Measurements from ENCODE around the gene MANEAL.

Gene MANEAL

GRCh38 chr1:37795340-37796125 is 1.9 kb downstream of the MANEAL start (continued):
- TF ChIP-seq ZNF600 (tag by site-specific recombination; IDR thresholded peaks at IDR 0.05): 0 out of 2 replicates have a peak, but pooled peaks have one; percentile 4

DNA sequence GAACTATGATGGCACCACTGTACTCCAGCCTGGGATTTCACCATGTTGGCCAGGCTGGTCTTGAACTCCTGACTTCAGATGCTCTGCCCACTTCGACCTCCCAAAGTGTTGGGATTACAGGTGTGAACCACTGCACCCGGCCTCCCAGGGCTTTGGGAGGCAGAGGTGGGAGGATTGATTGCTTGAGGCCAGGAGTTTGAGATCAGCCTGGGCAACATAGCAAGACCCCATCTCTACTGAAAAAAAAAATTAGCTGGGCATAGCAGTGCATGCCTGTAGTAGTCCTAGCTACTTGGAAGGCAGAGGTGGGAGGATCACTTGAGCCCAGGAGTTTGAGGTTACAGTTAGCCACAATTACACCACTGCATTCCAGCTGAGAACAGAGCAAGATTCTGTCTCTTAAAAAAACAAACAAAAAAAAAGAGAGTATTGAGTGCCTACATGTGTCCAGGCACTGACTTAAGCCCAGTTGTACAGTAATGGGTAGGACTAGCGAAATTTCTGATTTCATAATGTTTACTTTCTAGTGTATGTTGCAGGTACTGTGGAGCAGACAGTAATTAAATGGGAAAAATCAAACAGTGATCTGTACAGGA is 4.2 kb downstream of the MANEAL start:
- CTCF ChIA-PET: no interaction called here
- H3K36me3 ChIP-seq (ENCODE audit: control insufficient read depth in 2 of 2, insufficient read depth in 1 of 2, low read length in 2 of 2): peaks cover 26 to 70% of the 10 kb centered on the region in 2 experiments
- POLR2A ChIA-PET: interaction anchor here (3.7 kb wide), 1 partner anchor 10 kb away, joined by 17 read pairs; the partner anchor contains the start of genes C1orf122 and YRDC
- H3K9me3 ChIP-seq (ENCODE audit: control insufficient read depth, insufficient read depth, low read depth, low read length): no peaks in the 10 kb centered on the region
- peaks cover 7% of the 10 kb centered on the region; the same call in 1 of the 2 replicates for H3K4me1 ChIP-seq (ENCODE audit: control insufficient read depth, insufficient read depth, low read length)
- no peak overlapping the region for H3K4me3 ChIP-seq (ENCODE audit: low read depth, low read length)
- TF ChIP-seq ZNF660 (tag by site-specific recombination; IDR thresholded peaks at IDR 0.05) (no peak), ZNF121 (tag by site-specific recombination; IDR thresholded peaks at IDR 0.05) (peak; percentile 94)
- H3K27ac ChIP-seq (ENCODE audit: extremely low read depth, low read depth, low read length): no peak overlapping the region

DNA sequence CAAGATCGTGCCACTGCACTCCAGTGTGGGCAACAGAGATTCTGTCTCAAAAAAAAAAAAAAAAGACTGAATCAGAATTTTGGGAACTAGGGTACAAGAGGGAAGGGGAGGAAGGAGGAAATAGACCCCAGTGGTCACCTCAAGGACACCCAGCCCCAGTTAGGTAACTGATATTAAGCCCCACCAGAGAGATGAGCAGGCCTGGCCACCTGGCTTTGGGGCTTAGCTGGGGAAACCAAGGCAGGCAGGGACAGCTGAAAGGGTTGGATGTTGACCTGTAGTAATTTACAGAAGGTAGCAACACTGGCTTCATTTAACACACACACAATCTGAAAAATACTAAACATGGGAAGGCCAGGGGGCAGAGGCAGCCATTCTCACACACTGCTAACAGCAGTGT is 8.8 kb downstream of the MANEAL start:
- Histone ChIP-seq H3K4me1 (ENCODE audit: control insufficient read depth, insufficient read depth, low read length) (no peaks in the 10 kb centered on the region), H3K36me3 (ENCODE audit: control insufficient read depth in 2 of 2, insufficient read depth in 1 of 2, low read length in 2 of 2) (peaks cover 38 to 96% of the 10 kb centered on the region in 2 experiments), H3K4me3 (ENCODE audit: low read depth, low read length) (no peak overlapping the region), H3K9me3 (ENCODE audit: control insufficient read depth, insufficient read depth, low read depth, low read length) (no peaks in the 10 kb centered on the region), H3K27ac (ENCODE audit: extremely low read depth, low read depth, low read length) (no peak overlapping the region)
- ChIA-PET CTCF (no interaction called here), POLR2A (interaction anchor here (0.7 kb wide), 2 partner anchors 101 to 172 kb away, joined by 4 to 5 read pairs; no protein-coding TSS in a partner anchor)
- TF ChIP-seq ZXDB (tag by site-specific recombination; IDR thresholded peaks at IDR 0.05) (no peak), ZNF184 (tag by site-specific recombination; IDR thresholded peaks at IDR 0.05) (no peak)

DNA sequence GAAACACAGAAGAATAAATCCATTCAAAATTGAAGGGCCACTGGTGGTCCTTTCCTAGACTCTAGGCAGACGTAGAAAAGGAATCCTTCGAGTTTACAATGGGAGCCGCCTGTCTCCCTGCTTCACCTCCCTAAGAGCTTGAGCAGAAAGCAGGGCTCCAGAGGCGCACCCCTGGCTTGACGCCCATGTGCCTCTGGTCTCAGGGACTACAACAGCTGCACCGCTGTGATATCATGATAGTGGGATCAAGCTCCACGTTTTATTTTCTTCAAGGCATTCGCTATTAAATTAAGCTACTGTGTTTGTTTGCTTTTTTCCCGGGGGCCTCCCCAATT is 13.5 kb downstream of the MANEAL start:
- Histone ChIP-seq H3K27ac (ENCODE audit: extremely low read depth, low read depth, low read length) (peak overlapping the region; percentile 65; the same call in 1 of the 2 replicates), H3K36me3 (ENCODE audit: control insufficient read depth in 2 of 2, insufficient read depth in 1 of 2, low read length in 2 of 2) (peaks cover 19 to 67% of the 10 kb centered on the region in 2 experiments), H3K4me1 (ENCODE audit: control insufficient read depth, insufficient read depth, low read length) (peaks cover 3% of the 10 kb centered on the region; the same call in 1 of the 2 replicates), H3K9me3 (ENCODE audit: control insufficient read depth, insufficient read depth, low read depth, low read length) (no peaks in the 10 kb centered on the region), H3K4me3 (ENCODE audit: low read depth, low read length) (peak overlapping the region; percentile 91)
- TF ChIP-seq ZXDB (tag by site-specific recombination; IDR thresholded peaks at IDR 0.05) (peak; percentile 39; the same call in 1 of the 2 replicates), ZNF335 (tag by site-specific recombination; conservative IDR thresholded peaks at IDR 0.05) (peak; percentile 20), ZNF140 (tag by site-specific recombination; IDR thresholded peaks at IDR 0.05) (no peak), ZBTB48 (tag by site-specific recombination; IDR thresholded peaks at IDR 0.05) (0 out of 2 replicates have a peak, but pooled peaks have one; percentile 79), ZNF654 (tag by site-specific recombination; IDR thresholded peaks at IDR 0.05; ENCODE audit: low read depth) (no peak)
- TF ChIP-seq, protein P1, sequence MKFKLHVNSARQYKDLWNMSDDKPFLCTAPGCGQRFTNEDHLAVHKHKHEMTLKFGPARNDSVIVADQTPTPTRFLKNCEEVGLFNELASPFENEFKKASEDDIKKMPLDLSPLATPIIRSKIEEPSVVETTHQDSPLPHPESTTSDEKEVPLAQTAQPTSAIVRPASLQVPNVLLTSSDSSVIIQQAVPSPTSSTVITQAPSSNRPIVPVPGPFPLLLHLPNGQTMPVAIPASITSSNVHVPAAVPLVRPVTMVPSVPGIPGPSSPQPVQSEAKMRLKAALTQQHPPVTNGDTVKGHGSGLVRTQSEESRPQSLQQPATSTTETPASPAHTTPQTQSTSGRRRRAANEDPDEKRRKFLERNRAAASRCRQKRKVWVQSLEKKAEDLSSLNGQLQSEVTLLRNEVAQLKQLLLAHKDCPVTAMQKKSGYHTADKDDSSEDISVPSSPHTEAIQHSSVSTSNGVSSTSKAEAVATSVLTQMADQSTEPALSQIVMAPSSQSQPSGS (tag by site-specific recombination; IDR thresholded peaks at IDR 0.05; ENCODE audit: low read depth): no peak
- ChIA-PET POLR2A (interaction anchor here (0.8 to 3.3 kb wide), 7 partner anchors 9 to 116 kb away, joined by 3 to 50 read pairs (median 13); partner anchors contain the start of genes CDCA8 and MTF1), CTCF (interaction anchor here (0.5 to 1.4 kb wide), 4 partner anchors 53 to 262 kb away, joined by 3 to 5 read pairs (median 4); no protein-coding TSS in a partner anchor)

DNA sequence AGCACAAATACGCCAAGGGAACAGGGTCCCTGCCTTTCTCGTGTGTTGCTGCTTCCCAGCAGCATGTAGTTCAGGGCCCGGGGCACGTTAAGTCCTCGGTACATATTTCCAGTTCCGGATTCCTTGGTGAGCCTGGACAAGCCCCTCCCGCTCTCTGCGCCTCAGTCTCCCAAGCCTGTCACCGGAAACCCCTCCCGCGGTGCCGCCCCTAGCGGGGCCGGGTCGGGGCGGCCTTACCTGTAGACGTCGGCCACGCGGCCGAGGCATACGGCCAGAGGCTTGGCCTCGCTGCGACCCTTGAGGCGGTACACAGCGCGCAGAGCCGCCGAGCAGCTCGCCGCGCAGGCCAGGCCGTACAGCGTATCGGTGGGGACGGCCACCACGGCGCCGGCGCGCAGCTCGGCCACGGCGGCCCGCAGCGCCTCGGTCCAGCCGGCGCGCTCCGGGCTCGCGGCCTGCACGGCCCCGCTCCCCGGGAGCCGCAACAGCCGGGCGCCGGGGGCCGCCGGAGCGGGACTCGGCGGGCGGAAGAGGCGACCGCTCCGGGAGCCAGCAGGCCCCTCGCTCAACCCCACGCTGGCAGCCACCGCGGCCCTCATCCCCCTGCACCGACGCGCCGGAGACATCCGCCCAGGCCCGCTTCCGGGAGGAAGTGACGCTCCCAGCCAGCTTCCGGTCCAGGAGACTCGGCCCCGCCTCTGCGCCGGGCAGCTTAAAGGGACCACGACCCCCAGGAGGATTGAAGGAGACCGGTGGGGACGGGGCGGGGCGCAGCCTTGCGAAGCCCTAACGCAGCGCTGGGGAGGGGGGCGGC is 14.1 kb downstream of the MANEAL start, which contains the start of the genes C1orf122 and YRDC:
C1orf122 (plus strand) TSS at position 236 of the 814 bp plus-strand sequence. CDS start 615 bp downstream, outside the sequence.
YRDC (minus strand) TSS at position 654 of the 814 bp plus-strand sequence; CDS start at position 626, 28 bp downstream.
- H3K27ac ChIP-seq (ENCODE audit: extremely low read depth, low read depth, low read length): peak within 1 kb of the TSS; percentile 65
- H3K4me1 ChIP-seq (ENCODE audit: control insufficient read depth, insufficient read depth, low read length): peaks cover 3% of the 10 kb centered on the region; the same call in 1 of the 2 replicates
- H3K36me3 ChIP-seq (ENCODE audit: control insufficient read depth in 2 of 2, insufficient read depth in 1 of 2, low read length in 2 of 2): peaks cover 13 to 65% of the 10 kb centered on the region in 2 experiments
- H3K9me3 ChIP-seq (ENCODE audit: control insufficient read depth, insufficient read depth, low read depth, low read length): no peaks in the 10 kb centered on the region
- ChIA-PET POLR2A (interaction anchor here (0.5 to 3.3 kb wide), 25 partner anchors 9 to 1813 kb away, joined by 3 to 50 read pairs (median 4); partner anchors contain the start of genes CDCA8, EPHA10 and MTF1), CTCF (interaction anchor here (0.5 to 1.4 kb wide), 6 partner anchors 12 to 211 kb away, joined by 3 to 5 read pairs (median 3); partner anchors contain the start of gene MTF1)
- peak within 1 kb of the TSS; percentile 91 for H3K4me3 ChIP-seq (ENCODE audit: low read depth, low read length)
- TF ChIP-seq RBAK (tag by site-specific recombination; IDR thresholded peaks at IDR 0.05) (no peak), ZFP69B (tag by site-specific recombination; IDR thresholded peaks at IDR 0.05) (no peak), ZNF221 (tag by site-specific recombination; IDR thresholded peaks at IDR 0.05; ENCODE audit: borderline replicate concordance) (no peak), ZNF223 (tag by site-specific recombination; IDR thresholded peaks at IDR 0.05) (no peak), ZNF112 (tag by site-specific recombination; IDR thresholded peaks at IDR 0.05) (no peak), ZNF175 (tag by site-specific recombination; IDR thresholded peaks at IDR 0.05) (no peak), TCF7L2 (IDR thresholded peaks at IDR 0.05; ENCODE audit: borderline replicate concordance, low read depth, low read length) (no peak), ZNF529 (tag by site-specific recombination; IDR thresholded peaks at IDR 0.05; ENCODE audit: insufficient replicate concordance) (no peak), ZBTB26 (tag by site-specific recombination; optimal IDR thresholded peaks at IDR 0.05) (peak; percentile 51), ZNF549 (tag by site-specific recombination; IDR thresholded peaks at IDR 0.05) (no peak), KLF9 (tag by site-specific recombination; IDR thresholded peaks at IDR 0.05; ENCODE audit: low read depth) (peak; percentile 8; the same call in 1 of the 2 replicates)
